ENCODE data around the gene TIGD2. TPM values are rescaled to one million over a fixed set of nuclear protein-coding genes. Genes with fewer than 3 reads are reported as not detected.

The TIGD2 gene
- total and polyA plus RNA-seq, 2 of the 13 experiments (the other 11 are each of a cell fraction or from before 2014, with no cell fraction given) = 3.1 to 15.5 TPM

DNA sequence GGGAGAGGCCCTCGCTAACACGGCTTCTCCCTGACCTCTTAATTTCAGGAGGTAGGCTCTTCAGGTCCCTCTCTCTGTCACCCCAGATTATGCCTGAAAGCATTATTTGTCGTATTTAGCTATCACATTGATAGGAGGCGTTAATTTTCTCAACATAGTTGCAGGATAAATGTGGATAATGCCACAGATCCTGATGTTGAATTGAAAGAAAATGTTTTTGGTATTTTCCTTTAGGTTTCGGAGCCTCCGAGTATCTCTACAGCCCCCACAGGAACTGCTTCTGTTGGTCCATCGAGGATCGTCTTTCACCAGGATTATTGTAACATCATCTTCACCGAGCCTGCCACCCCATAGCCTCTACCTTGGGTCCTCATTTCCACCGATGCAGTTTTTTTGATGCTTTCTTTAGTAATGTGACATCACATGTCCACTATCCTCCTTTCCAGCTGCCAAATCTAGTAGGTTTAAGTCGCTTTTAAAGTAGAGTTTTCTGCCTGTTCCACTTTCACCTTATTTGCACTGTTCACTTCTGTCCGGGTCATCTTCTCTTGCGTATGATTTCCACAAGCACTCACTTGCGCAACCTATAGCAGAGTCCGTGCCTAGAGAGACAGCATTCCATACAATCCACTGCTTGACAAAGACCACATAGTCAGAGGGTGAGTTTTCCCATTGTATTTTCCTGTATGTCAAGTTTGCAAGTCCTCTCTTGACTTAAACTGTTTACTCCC is 665 bp downstream of the TIGD2 start (continued):
- TF ChIP-seq MAFF (IDR thresholded peaks at IDR 0.05; ENCODE audit: low read depth, low read length) = no peak
- peak; percentile 88 for TF ChIP-seq ELF3 (CRISPR knock-in tag; IDR thresholded peaks at IDR 0.05)
- peak; percentile 78 for TF ChIP-seq POGZ (CRISPR knock-in tag; IDR thresholded peaks at IDR 0.05)
- TF ChIP-seq YEATS2 (CRISPR knock-in tag; IDR thresholded peaks at IDR 0.05; ENCODE audit: borderline replicate concordance) = peak; percentile 66; the same call in 1 of the 2 replicates
- TF ChIP-seq CHD2 (IDR thresholded peaks at IDR 0.05; ENCODE audit: low read depth, low read length) = no peak
- no peak for TF ChIP-seq ZNF484 (CRISPR knock-in tag; IDR thresholded peaks at IDR 0.05; ENCODE audit: borderline replicate concordance, low read depth)
- peak; percentile 94 for TF ChIP-seq SAP130 (CRISPR knock-in tag; IDR thresholded peaks at IDR 0.05; ENCODE audit: low read depth)
- TF ChIP-seq, protein P1, sequence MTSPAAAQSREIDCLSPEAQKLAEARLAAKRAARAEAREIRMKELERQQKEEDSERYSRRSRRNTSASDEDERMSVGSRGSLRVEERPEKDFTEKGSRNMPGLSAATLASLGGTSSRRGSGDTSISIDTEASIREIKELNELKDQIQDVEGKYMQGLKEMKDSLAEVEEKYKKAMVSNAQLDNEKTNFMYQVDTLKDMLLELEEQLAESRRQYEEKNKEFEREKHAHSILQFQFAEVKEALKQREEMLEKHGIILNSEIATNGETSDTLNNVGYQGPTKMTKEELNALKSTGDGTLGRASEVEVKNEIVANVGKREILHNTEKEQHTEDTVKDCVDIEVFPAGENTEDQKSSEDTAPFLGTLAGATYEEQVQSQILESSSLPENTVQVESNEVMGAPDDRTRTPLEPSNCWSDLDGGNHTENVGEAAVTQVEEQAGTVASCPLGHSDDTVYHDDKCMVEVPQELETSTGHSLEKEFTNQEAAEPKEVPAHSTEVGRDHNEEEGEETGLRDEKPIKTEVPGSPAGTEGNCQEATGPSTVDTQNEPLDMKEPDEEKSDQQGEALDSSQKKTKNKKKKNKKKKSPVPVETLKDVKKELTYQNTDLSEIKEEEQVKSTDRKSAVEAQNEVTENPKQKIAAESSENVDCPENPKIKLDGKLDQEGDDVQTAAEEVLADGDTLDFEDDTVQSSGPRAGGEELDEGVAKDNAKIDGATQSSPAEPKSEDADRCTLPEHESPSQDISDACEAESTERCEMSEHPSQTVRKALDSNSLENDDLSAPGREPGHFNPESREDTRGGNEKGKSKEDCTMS (CRISPR knock-in tag; conservative IDR thresholded peaks at IDR 0.05) = no peak
- peak; percentile 97 for TF ChIP-seq RXRB (CRISPR knock-in tag; IDR thresholded peaks at IDR 0.05; ENCODE audit: borderline replicate concordance)
- peak; percentile 97 for TF ChIP-seq RARA (CRISPR knock-in tag; IDR thresholded peaks at IDR 0.05)
- TF ChIP-seq TGIF2 (CRISPR knock-in tag; IDR thresholded peaks at IDR 0.05) = peak; percentile 82; the same call in 1 of the 2 replicates
- peak; percentile 79 for TF ChIP-seq HOXA3 (CRISPR knock-in tag; IDR thresholded peaks at IDR 0.05)
- no peak for TF ChIP-seq ZNF34 (CRISPR knock-in tag; IDR thresholded peaks at IDR 0.05; ENCODE audit: borderline replicate concordance)
- no peak for TF ChIP-seq ELF4 (CRISPR knock-in tag; IDR thresholded peaks at IDR 0.05; ENCODE audit: borderline replicate concordance)
- no peak for TF ChIP-seq POLR2AphosphoS2 (IDR thresholded peaks at IDR 0.05; ENCODE audit: low read depth, low read length)
- no peak for TF ChIP-seq ZNF382 (CRISPR knock-in tag; IDR thresholded peaks at IDR 0.05; ENCODE audit: borderline replicate concordance)
- TF ChIP-seq, protein P2, sequence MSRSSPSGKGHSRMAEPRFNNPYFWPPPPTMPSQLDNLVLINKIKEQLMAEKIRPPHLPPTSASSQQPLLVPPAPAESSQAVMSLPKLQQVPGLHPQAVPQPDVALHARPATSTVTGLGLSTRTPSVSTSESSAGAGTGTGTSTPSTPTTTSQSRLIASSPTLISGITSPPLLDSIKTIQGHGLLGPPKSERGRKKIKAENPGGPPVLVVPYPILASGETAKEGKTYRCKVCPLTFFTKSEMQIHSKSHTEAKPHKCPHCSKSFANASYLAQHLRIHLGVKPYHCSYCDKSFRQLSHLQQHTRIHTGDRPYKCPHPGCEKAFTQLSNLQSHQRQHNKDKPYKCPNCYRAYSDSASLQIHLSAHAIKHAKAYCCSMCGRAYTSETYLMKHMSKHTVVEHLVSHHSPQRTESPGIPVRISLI (CRISPR knock-in tag; IDR thresholded peaks at IDR 0.05; ENCODE audit: borderline replicate concordance) = peak; percentile 42; the same call in 1 of the 2 replicates
- TF ChIP-seq ZNF367 (CRISPR knock-in tag; IDR thresholded peaks at IDR 0.05; ENCODE audit: borderline replicate concordance) = no peak
- no peak for TF ChIP-seq SOX6 (IDR thresholded peaks at IDR 0.05)
- TF ChIP-seq SOX6 (CRISPR knock-in tag; IDR thresholded peaks at IDR 0.05) = peak; percentile 97
- peak; percentile 86 for TF ChIP-seq IRF2 (CRISPR knock-in tag; IDR thresholded peaks at IDR 0.05)
- no peak for TF ChIP-seq CENPX (CRISPR knock-in tag; IDR thresholded peaks at IDR 0.05)
- no peak; the same call in 1 of the 2 replicates for TF ChIP-seq REL (CRISPR knock-in tag; conservative IDR thresholded peaks at IDR 0.05)
- peak; percentile 26; the same call in 1 of the 2 replicates for TF ChIP-seq KMT2B (CRISPR knock-in tag; IDR thresholded peaks at IDR 0.05)
- peak; percentile 86 for TF ChIP-seq FOXA3 (CRISPR knock-in tag; IDR thresholded peaks at IDR 0.05)
- TF ChIP-seq HMG20A (CRISPR knock-in tag; IDR thresholded peaks at IDR 0.05; ENCODE audit: borderline replicate concordance) = peak; percentile 89
- peak; percentile 86; the same call in 1 of the 2 replicates for TF ChIP-seq RXRA (CRISPR knock-in tag; IDR thresholded peaks at IDR 0.05)

Measured in HepG2 (cell line).